Endothelial cell of umbilical vein (primary cell): ENCODE data around the gene PDK4.
"Not testable (repeated sequence)": the region's sequence is repeated elsewhere in the genome, so short reads cannot be mapped to it uniquely, and the experiment has no call there.

Experiments used
- JUN ChIP-seq: IDR thresholded peaks from 2 replicates; pipeline ENCODE4 v1.6.1; 2011; ENCODE audit warnings: borderline replicate concordance, low read depth; ENCODE audit not compliant: insufficient read length, insufficient read depth
- MYC ChIP-seq: IDR thresholded peaks from one replicate; pipeline ENCODE4 v1.6.1; 2011; ENCODE audit warnings: mild to moderate bottlenecking, low read depth, low read length
- POLR2A ChIP-seq: IDR thresholded peaks from 2 replicates; pipeline ENCODE4 v1.6.1; 2012; ENCODE audit warnings: low read depth, mild to moderate bottlenecking, control low read depth, low read length
- POLR2AphosphoS5 ChIP-seq: IDR thresholded peaks from 2 replicates; pipeline ENCODE4 v1.6.1; 2012; ENCODE audit warnings: low read depth, mild to moderate bottlenecking, control low read depth, low read length, moderate library complexity; ENCODE audit not compliant: insufficient read depth
- TF ChIP-seq, protein P1 (sequence below), 2 donors: IDR thresholded peaks; 1 replicate in 1 of 2; 2 replicates in 1 of 2; pipeline ENCODE4 v1.5.1; 2011; ENCODE audit warnings: low read length in 2 of 2, mild to moderate bottlenecking in 2 of 2, moderate library complexity in 2 of 2, control low read depth in 1 of 2, inconsistent platforms in 1 of 2, low read depth in 1 of 2; ENCODE audit not compliant: insufficient read depth in 1 of 2; ENCODE audit errors: extremely low read depth in 1 of 2

DNA sequence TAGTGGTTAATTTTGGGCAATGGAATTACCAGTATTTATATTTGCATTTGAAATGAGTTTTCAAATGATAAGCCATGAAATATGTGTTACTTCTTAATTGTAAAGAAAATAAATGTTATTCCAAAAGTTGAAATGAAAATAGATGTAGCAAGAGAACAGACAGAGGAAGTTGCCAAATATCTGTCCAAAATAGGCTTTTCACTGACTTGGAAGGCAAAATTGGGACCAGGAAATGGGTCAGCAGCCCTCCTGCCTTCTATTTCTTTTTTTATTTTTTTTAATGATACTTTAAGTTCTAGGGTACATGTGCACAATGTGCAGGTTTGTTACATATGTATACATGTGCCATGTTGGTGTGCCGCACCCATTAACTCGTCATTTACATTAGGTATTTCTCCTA lies 8.1 kb upstream of the PDK4 start:
- TF ChIP-seq POLR2A, MYC, POLR2AphosphoS5, JUN: not testable (repeated sequence)
- TF ChIP-seq, protein P1, sequence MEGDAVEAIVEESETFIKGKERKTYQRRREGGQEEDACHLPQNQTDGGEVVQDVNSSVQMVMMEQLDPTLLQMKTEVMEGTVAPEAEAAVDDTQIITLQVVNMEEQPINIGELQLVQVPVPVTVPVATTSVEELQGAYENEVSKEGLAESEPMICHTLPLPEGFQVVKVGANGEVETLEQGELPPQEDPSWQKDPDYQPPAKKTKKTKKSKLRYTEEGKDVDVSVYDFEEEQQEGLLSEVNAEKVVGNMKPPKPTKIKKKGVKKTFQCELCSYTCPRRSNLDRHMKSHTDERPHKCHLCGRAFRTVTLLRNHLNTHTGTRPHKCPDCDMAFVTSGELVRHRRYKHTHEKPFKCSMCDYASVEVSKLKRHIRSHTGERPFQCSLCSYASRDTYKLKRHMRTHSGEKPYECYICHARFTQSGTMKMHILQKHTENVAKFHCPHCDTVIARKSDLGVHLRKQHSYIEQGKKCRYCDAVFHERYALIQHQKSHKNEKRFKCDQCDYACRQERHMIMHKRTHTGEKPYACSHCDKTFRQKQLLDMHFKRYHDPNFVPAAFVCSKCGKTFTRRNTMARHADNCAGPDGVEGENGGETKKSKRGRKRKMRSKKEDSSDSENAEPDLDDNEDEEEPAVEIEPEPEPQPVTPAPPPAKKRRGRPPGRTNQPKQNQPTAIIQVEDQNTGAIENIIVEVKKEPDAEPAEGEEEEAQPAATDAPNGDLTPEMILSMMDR (IDR thresholded peaks at IDR 0.05; ENCODE audit: extremely low read depth in 1 of 2, insufficient read depth in 1 of 2, low read depth in 1 of 2, low read length in 2 of 2) = not testable (repeated sequence)
